AG04450 (cell line): ENCODE measurements around the gene SLC25A42. TPM values are rescaled to one million over a fixed set of nuclear protein-coding genes. Genes with fewer than 3 reads are reported as not detected.
A peak's percentile ranks its signal among the peaks of the same experiment; 100 is the strongest.

Experiments used
- CTCF ChIA-PET: fragments of 300-600, 350-600 bp; formaldehyde crosslinking; extraction: SDS; loops from one replicate; lab custom pipeline; 2022; ENCODE audit warnings: antibody characterized with exemption, inconsistent platforms; lab: Charles Lee
- POLR2A ChIA-PET: fragments of 350-600 bp; formaldehyde crosslinking; extraction: SDS; loops from one replicate; lab custom pipeline; 2021; ENCODE audit warnings: antibody characterized with exemption, inconsistent platforms; lab: Yijun Ruan, JAX
- DNase-seq: peaks from one replicate; pipeline ENCODE4 v3.0.0-alpha.2; 2011; ENCODE audit warnings: low read depth, low spot score
- H3K27ac ChIP-seq: one replicate; pipeline ENCODE4 v1.5.1; 2012; ENCODE audit warnings: low read depth, low read length, control low read depth
- H3K27me3 ChIP-seq: one replicate; pipeline ENCODE4 v1.6.0; 2012; ENCODE audit warnings: low read length; ENCODE audit not compliant: control insufficient read depth, insufficient read depth
- H3K4me3 ChIP-seq: 2 replicates; pipeline ENCODE4 v1.5.1; 2011; ENCODE audit warnings: mild to moderate bottlenecking, low read depth, low read length, control low read depth
- H3K9me3 ChIP-seq: 2 replicates; pipeline ENCODE4 v1.5.1; 2012; ENCODE audit warnings: low read length; ENCODE audit not compliant: control insufficient read depth, insufficient read depth
- CTCF ChIP-seq: IDR thresholded peaks from 2 replicates; pipeline ENCODE4 v1.5.1; 2011; ENCODE audit warnings: low read depth, low read length, control low read depth, inconsistent platforms
- polyA plus RNA-seq: library from polyadenylated mRNA; depleted of rRNA; stranded (reverse); fragments of >200 nt; gene quantifications from 2 replicates; pipeline ENCODE4 v1.2.3, GENCODE V29; 2011

SLC25A42 gene
- polyA plus RNA-seq, 1 experiment, result 3.7 TPM

GRCh38 chr19:19064811-19065745 lies 1.3 kb downstream of the SLC25A42 start:
- no peaks in the 10 kb centered on the region for H3K27me3 ChIP-seq
- no peak overlapping the region for H3K27ac ChIP-seq
- POLR2A ChIA-PET, result no interaction called here
- no peaks in the 10 kb centered on the region; the same call in 1 of the 2 replicates for H3K9me3 ChIP-seq
- DNase-seq, result no peak
- H3K4me3 ChIP-seq, result peak overlapping the region; percentile 84
- no peak for TF ChIP-seq CTCF
- CTCF ChIA-PET, result no interaction called here

DNA sequence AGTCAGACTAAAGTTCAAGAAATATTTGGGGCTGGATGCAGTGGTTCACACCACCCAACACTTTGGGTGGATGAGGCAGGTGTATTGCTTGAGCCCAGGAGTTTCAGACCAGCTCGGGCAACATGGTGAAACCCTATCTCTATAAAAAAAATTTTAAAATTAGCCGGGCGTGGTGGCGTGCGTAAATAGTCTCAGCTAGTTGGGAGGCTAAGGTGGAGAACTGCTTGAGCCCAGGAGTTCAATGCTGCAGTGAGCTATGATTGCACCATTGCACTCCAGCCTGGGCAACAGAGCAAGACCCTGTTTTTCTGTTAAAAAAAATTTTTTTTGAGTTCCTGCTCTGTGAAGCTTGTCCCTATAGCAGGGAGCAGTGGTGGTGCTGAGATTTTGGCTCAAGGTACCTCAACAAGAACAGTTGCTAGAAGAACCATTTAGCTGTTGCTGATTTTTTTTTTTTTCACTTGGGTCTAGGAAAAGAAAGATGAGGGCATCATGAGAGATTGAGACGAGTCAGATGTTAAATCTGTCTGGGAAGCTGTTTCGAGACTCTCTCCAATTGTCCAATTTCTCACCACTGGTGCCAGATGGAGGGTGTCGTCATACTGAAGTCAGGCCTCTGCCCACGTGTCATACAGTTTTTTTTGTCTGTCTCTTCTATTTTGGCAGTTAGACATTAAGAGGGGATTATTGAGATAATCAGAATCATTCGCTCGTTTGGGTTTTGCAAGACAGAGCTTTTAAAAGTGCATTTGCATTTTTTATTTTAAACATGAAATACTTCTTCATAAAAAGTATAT lies 3.7 kb downstream of the SLC25A42 start:
- no peaks in the 10 kb centered on the region for H3K27me3 ChIP-seq
- no peak for DNase-seq
- CTCF ChIA-PET, result interaction anchor here (0.6 to 1.4 kb wide), 2 partner anchors 15 to 27 kb away, joined by 3 to 5 read pairs; no protein-coding TSS in a partner anchor
- TF ChIP-seq CTCF, result no peak
- POLR2A ChIA-PET, result interaction anchor here (0.6 kb wide), 1 partner anchor 49 kb away, joined by 3 read pairs; no protein-coding TSS in a partner anchor
- no peaks in the 10 kb centered on the region; the same call in 1 of the 2 replicates for H3K9me3 ChIP-seq
- H3K27ac ChIP-seq, result no peak overlapping the region
- H3K4me3 ChIP-seq, result no peak overlapping the region

- Histone ChIP-seq H3K9me3 (no peaks in the 10 kb centered on the region; the same call in 1 of the 2 replicates), H3K27me3 (no peaks in the 10 kb centered on the region), H3K4me3 (no peak overlapping the region), H3K27ac (no peak overlapping the region)
- CTCF ChIA-PET, result no interaction called here
- no peak for TF ChIP-seq CTCF
- DNase-seq, result no peak
- POLR2A ChIA-PET, result interaction anchor here (0.7 kb wide), 1 partner anchor 84 kb away, joined by 3 read pairs; no protein-coding TSS in a partner anchor
Observed at GRCh38 chr19:19068659-19069654, 5.2 kb downstream of the SLC25A42 start.

GRCh38 chr19:19071897-19072296 lies 8.1 kb downstream of the SLC25A42 start:
- Histone ChIP-seq H3K27ac (no peak overlapping the region), H3K27me3 (no peaks in the 10 kb centered on the region), H3K9me3 (no peaks in the 10 kb centered on the region), H3K4me3 (no peak overlapping the region)
- ChIA-PET POLR2A (no interaction called here), CTCF (interaction anchor here (1.0 kb wide), 1 partner anchor 23 kb away, joined by 3 read pairs; no protein-coding TSS in a partner anchor)
- TF ChIP-seq CTCF, result no peak
- DNase-seq, result no peak
